Chondrocyte (in vitro differentiated cells): Measurements from ENCODE around the gene KLHL17. TPM values are rescaled to one million over a fixed set of nuclear protein-coding genes. Genes with fewer than 3 reads are reported as not detected.

ENCODE experiments used
- DNase-seq: peaks from one replicate; pipeline ENCODE4 v3.0.0; 2021; ENCODE audit warnings: mixed read lengths, low spot score
- H3K27ac Mint-ChIP-seq: one replicate; pipeline ENCODE4 v1.8.0; 2021; ENCODE audit warnings: mild to moderate bottlenecking, moderate library complexity, mixed read lengths; ENCODE audit not compliant: unreplicated experiment
- H3K27me3 Mint-ChIP-seq: 2 replicates; pipeline ENCODE4 v1.8.0; 2021; ENCODE audit warnings: low read depth, mixed read lengths
- H3K36me3 Mint-ChIP-seq: 2 replicates; pipeline ENCODE4 v1.8.0; 2021; ENCODE audit warnings: low read depth, mixed read lengths
- H3K4me1 Mint-ChIP-seq: 2 replicates; pipeline ENCODE4 v1.8.0; 2021; ENCODE audit warnings: low read depth, mild to moderate bottlenecking, mixed read lengths
- H3K4me3 Mint-ChIP-seq: one replicate; pipeline ENCODE4 v1.8.0; 2021; ENCODE audit warnings: mild to moderate bottlenecking, moderate library complexity, mixed read lengths; ENCODE audit not compliant: unreplicated experiment
- H3K9me3 Mint-ChIP-seq: 2 replicates; pipeline ENCODE4 v1.8.0; 2021; ENCODE audit warnings: low read depth, mixed read lengths
- CTCF ChIP-seq: fragments of 200-600 bp; sonication (generic); IDR thresholded peaks from 2 replicates; pipeline ENCODE4 v1.5.0; 2021; ENCODE audit warnings: antibody characterized with exemption, mild to moderate bottlenecking, moderate library complexity
- total RNA-seq: library from RNA; stranded (reverse); gene quantifications from 3 replicates; pipeline ENCODE4 v1.2.1, GENCODE V29; 2021

Gene KLHL17
- total RNA-seq, 1 donor from 2014 or later: 19.1 TPM

GRCh38 chr1:978069-978834 is 17.9 kb downstream of the KLHL17 start:
- no peak for TF ChIP-seq CTCF
- Mint-ChIP-seq H3K9me3 (no peaks in the 10 kb centered on the region), H3K27ac (no peak overlapping the region), H3K36me3 (no peaks in the 10 kb centered on the region), H3K27me3 (peaks cover 10% of the 10 kb centered on the region), H3K4me1 (peaks cover 3% of the 10 kb centered on the region), H3K4me3 (no peak overlapping the region)
- no peak for DNase-seq

- Mint-ChIP-seq H3K4me1 (peaks cover 3% of the 10 kb centered on the region), H3K4me3 (no peak overlapping the region), H3K9me3 (no peaks in the 10 kb centered on the region), H3K27ac (no peak overlapping the region), H3K27me3 (peaks cover 10% of the 10 kb centered on the region), H3K36me3 (no peaks in the 10 kb centered on the region)
- DNase-seq: no peak
- no peak for TF ChIP-seq CTCF
Measured at GRCh38 chr1:978835-979743, 18.7 kb downstream of the KLHL17 start.

- TF ChIP-seq CTCF: no peak
- Mint-ChIP-seq H3K27ac (no peak overlapping the region), H3K4me1 (peaks cover 3% of the 10 kb centered on the region), H3K36me3 (no peaks in the 10 kb centered on the region), H3K27me3 (peaks cover 10% of the 10 kb centered on the region), H3K4me3 (no peak overlapping the region), H3K9me3 (no peaks in the 10 kb centered on the region)
- no peak for DNase-seq
Measured at GRCh38 chr1:979744-980072, 19.3 kb downstream of the KLHL17 start.

GRCh38 chr1:980137-980571 is 19.8 kb downstream of the KLHL17 start:
- no peaks in the 10 kb centered on the region for H3K9me3 Mint-ChIP-seq
- H3K4me1 Mint-ChIP-seq: peaks cover 3% of the 10 kb centered on the region
- H3K4me3 Mint-ChIP-seq: no peak overlapping the region
- DNase-seq: no peak
- no peak overlapping the region for H3K27ac Mint-ChIP-seq
- peaks cover 9% of the 10 kb centered on the region for H3K27me3 Mint-ChIP-seq
- H3K36me3 Mint-ChIP-seq: no peaks in the 10 kb centered on the region
- no peak for TF ChIP-seq CTCF

GRCh38 chr1:980602-981395 is 20.4 kb downstream of the KLHL17 start:
- peaks cover 3% of the 10 kb centered on the region for H3K4me1 Mint-ChIP-seq
- TF ChIP-seq CTCF: no peak
- DNase-seq: no peak
- no peaks in the 10 kb centered on the region for H3K36me3 Mint-ChIP-seq
- H3K9me3 Mint-ChIP-seq: no peaks in the 10 kb centered on the region
- H3K4me3 Mint-ChIP-seq: no peak overlapping the region
- peaks cover 7% of the 10 kb centered on the region for H3K27me3 Mint-ChIP-seq
- no peak overlapping the region for H3K27ac Mint-ChIP-seq
